GM12878 (cell line): ENCODE results near the gene CUL9. TPM values are rescaled to one million over a fixed set of nuclear protein-coding genes. Genes with fewer than 3 reads are reported as not detected.
A peak's percentile ranks its signal among the peaks of the same experiment; 100 is the strongest.

Experiments
- ATAC-seq: fragments of 200-7000 bp; cut with Tn5 transposase; 3 replicates; pipeline ENCODE4 v1.9.1; 2020; ENCODE audit warnings: mild to moderate bottlenecking, moderate library complexity
- BruUV-seq: library from RNA; stranded (reverse); fragments of 400-500 nt; replicated peaks from 2 replicates; lab custom pipeline; 2021; lab: Mats Ljungman, UMichigan
- CTCF ChIA-PET: fragments of 300-600 bp; sonication (Branson Sonifier 250); formaldehyde crosslinking; extraction: SDS; loops from one replicate; lab custom pipeline; 2021; ENCODE audit warnings: inconsistent platforms; lab: Yijun Ruan, JAX
- POLR2A ChIA-PET: fragments of 350-600 bp; formaldehyde crosslinking; extraction: SDS; loops from one replicate; lab custom pipeline; 2021; ENCODE audit warnings: inconsistent platforms; lab: Charles Lee
- RAD21 ChIA-PET: fragments of 300-600 bp; sonication (Branson Sonifier 250); formaldehyde crosslinking; loops from one replicate; lab custom pipeline; 2023; ENCODE audit warnings: antibody characterized with exemption; ENCODE audit not compliant: unreplicated experiment; lab: Charles Lee
- SMC1A ChIA-PET: fragments of 300-600 bp; sonication (Branson Sonifier 250); formaldehyde crosslinking; loops from one replicate; lab custom pipeline; 2023; ENCODE audit not compliant: unreplicated experiment, uncharacterized antibody; lab: Charles Lee
- DNase-seq: peaks from one replicate; pipeline ENCODE4 v3.0.0-alpha.2; 2011; ENCODE audit warnings: low read depth, low spot score
- FAIRE-seq: peaks from 3 replicates; lab custom pipeline; 2011; peaks lifted over from hg19 to GRCh38; lab: Jason Lieb, UNC
- H2AFZ ChIP-seq: 2 replicates; pipeline ENCODE4 v1.6.0; 2011; ENCODE audit warnings: low read depth, low read length, control low read depth; ENCODE audit not compliant: control insufficient read depth
- H3K27ac ChIP-seq: 2 replicates; pipeline ENCODE4 v1.5.1; 2011; ENCODE audit warnings: control low read depth; ENCODE audit not compliant: control insufficient read depth, insufficient read depth
- H3K27me3 ChIP-seq, 2 experiments: replicated peaks in 1 of 2; 2 replicates each; pipeline versions ENCODE4 v1.6.0 to v1.6.1; 2011; ENCODE audit warnings: low read length in 1 of 2; ENCODE audit not compliant: control insufficient read depth in 2 of 2, insufficient read depth in 2 of 2
- H3K36me3 ChIP-seq, 2 experiments: 2 replicates each; pipeline ENCODE4 v1.5.1; 2011; ENCODE audit warnings: low read length in 1 of 2; ENCODE audit not compliant: control insufficient read depth in 2 of 2, insufficient read depth in 2 of 2
- H3K4me1 ChIP-seq: 2 replicates; pipeline ENCODE4 v1.6.1; 2011; ENCODE audit warnings: mild to moderate bottlenecking, low read length, moderate library complexity, mixed read lengths; ENCODE audit not compliant: control insufficient read depth, insufficient read depth
- H3K4me2 ChIP-seq: 2 replicates; pipeline ENCODE4 v1.6.0; 2011; ENCODE audit warnings: control low read depth; ENCODE audit not compliant: control insufficient read depth, insufficient read depth
- H3K4me3 ChIP-seq: fragments of 200-600 bp; sonication (generic); 2 replicates; pipeline ENCODE4 v1.5.1; 2016
- H3K79me2 ChIP-seq: 2 replicates; pipeline ENCODE4 v1.6.0; 2011; ENCODE audit warnings: low read length; ENCODE audit not compliant: control insufficient read depth, insufficient read depth
- H3K9ac ChIP-seq: 2 replicates; pipeline ENCODE4 v1.8.0; 2011; ENCODE audit warnings: low read length, control low read depth, mixed read lengths; ENCODE audit not compliant: control insufficient read depth, insufficient read depth
- H3K9me3 ChIP-seq: replicated peaks from 3 replicates; pipeline ENCODE4 v1.5.1; 2011; ENCODE audit warnings: mild to moderate bottlenecking, low read length; ENCODE audit not compliant: control insufficient read depth, insufficient read depth
- H4K20me1 ChIP-seq: 2 replicates; pipeline ENCODE4 v1.6.0; 2011; ENCODE audit not compliant: control insufficient read depth, insufficient read depth
- FOXK2 ChIP-seq: fragments of 450-650 bp; IDR thresholded peaks from 2 replicates; pipeline ENCODE4 v1.6.1; 2017; ENCODE audit warnings: mild to moderate bottlenecking, moderate library complexity
- NFXL1 ChIP-seq: fragments of 450-650 bp; IDR thresholded peaks from 2 replicates; pipeline ENCODE4 v1.6.1; 2017; ENCODE audit warnings: antibody characterized with exemption, mild to moderate bottlenecking, borderline replicate concordance
- NR2F1 ChIP-seq: fragments of 450-650 bp; conservative IDR thresholded peaks from 2 replicates; pipeline ENCODE4 v1.6.1; 2017; ENCODE audit warnings: mild to moderate bottlenecking
- PML ChIP-seq: IDR thresholded peaks from 2 replicates; pipeline ENCODE4 v1.6.1; 2012; ENCODE audit warnings: low read length, inconsistent platforms
- RAD21 ChIP-seq: IDR thresholded peaks from 2 replicates; pipeline ENCODE4 v1.6.1; 2011; ENCODE audit warnings: mild to moderate bottlenecking, low read depth, low read length, moderate library complexity; ENCODE audit not compliant: insufficient read depth
- RELB ChIP-seq: fragments of 450-650 bp; IDR thresholded peaks from 2 replicates; pipeline ENCODE4 v1.6.1; 2017; ENCODE audit warnings: low read depth, mild to moderate bottlenecking, moderate library complexity
- RFX5 ChIP-seq: IDR thresholded peaks from 2 replicates; pipeline ENCODE4 v1.6.1; 2011; ENCODE audit warnings: low read depth, low read length, improper control_type of control experiment
- RUNX3 ChIP-seq: IDR thresholded peaks from 2 replicates; pipeline ENCODE4 v1.6.1; 2012; ENCODE audit warnings: low read length, inconsistent platforms
- SIN3A ChIP-seq: IDR thresholded peaks from 2 replicates; pipeline ENCODE4 v1.6.1; 2012; ENCODE audit warnings: low read depth, low read length, improper control_type of control experiment
- SMARCA5 ChIP-seq: fragments of 450-650 bp; IDR thresholded peaks from 2 replicates; pipeline ENCODE4 v1.6.1; 2017; ENCODE audit warnings: mild to moderate bottlenecking
- USF1 ChIP-seq: IDR thresholded peaks from 2 replicates; pipeline ENCODE4 v1.6.1; 2011; ENCODE audit warnings: borderline replicate concordance, low read depth, mild to moderate bottlenecking, moderate library complexity, mixed read lengths, low read length; ENCODE audit not compliant: insufficient read depth; ENCODE audit errors: extremely low read length
- ZNF217 ChIP-seq: fragments of 450-650 bp; IDR thresholded peaks from 2 replicates; pipeline ENCODE4 v1.6.1; 2017; ENCODE audit warnings: antibody characterized with exemption, mild to moderate bottlenecking
- WGBS: methylation state at CpG from one replicate; pipeline ENCODE4 v1.1.6; 2016; ENCODE audit warnings: low lambda C conversion rate; ENCODE audit not compliant: insufficient replicate concordance, insufficient coverage; ENCODE audit errors: missing lambda C conversion rate; 5-methylcytosine and 5-hydroxymethylcytosine counted together
- in situ Hi-C: fragments of 300-500 bp; cut with MboI; formaldehyde crosslinking; loops from 9 replicates; pipeline ENCODE4 v1.14.3; 2018; ENCODE audit warnings: mixed read lengths
- intact Hi-C: fragments of 100-400 bp; cut with micrococcal nuclease; formaldehyde crosslinking; loops from one replicate; pipeline ENCODE4 v1.14.2; 2022; ENCODE audit not compliant: unreplicated experiment
- polyA plus RNA-seq, 11 experiments: library from polyadenylated mRNA; depleted of rRNA in 4 of 11; unstranded in 6 of 11; stranded (reverse) in 5 of 11; fragments of >200 nt; fragmentation: Nextera tagmentation in 4 of 11; fragmentation: Illumina TruSeq in 1 of 11; extraction: Ambion mirVana in 4 of 11; extraction: Trizol in 1 of 11; gene quantifications; 1 replicate in 1 of 11; 2 replicates in 10 of 11; pipeline versions ENCODE4 v1.2.1 to v1.2.3, GENCODE V29; 2011 to 2016; ENCODE audit warnings: inconsistent platforms in 2 of 11, missing spikeins in 2 of 11, low read depth in 1 of 11
- total RNA-seq, 4 experiments: library from RNA; depleted of rRNA in 3 of 4; stranded (reverse); fragments of >200 nt in 3 of 4; fragmentation: Illumina TruSeq in 1 of 4; extraction: Trizol in 1 of 4; gene quantifications; 2 replicates each; pipeline versions ENCODE4 v1.2.1 to v1.2.3, GENCODE V29; 2013 to 2021

CUL9 gene
- total and polyA plus RNA-seq, 10 of the 15 experiments (the other 5 are each of a cell fraction or from before 2014, with no cell fraction given): 1.2 to 48.3 (median 17.2) TPM

DNA sequence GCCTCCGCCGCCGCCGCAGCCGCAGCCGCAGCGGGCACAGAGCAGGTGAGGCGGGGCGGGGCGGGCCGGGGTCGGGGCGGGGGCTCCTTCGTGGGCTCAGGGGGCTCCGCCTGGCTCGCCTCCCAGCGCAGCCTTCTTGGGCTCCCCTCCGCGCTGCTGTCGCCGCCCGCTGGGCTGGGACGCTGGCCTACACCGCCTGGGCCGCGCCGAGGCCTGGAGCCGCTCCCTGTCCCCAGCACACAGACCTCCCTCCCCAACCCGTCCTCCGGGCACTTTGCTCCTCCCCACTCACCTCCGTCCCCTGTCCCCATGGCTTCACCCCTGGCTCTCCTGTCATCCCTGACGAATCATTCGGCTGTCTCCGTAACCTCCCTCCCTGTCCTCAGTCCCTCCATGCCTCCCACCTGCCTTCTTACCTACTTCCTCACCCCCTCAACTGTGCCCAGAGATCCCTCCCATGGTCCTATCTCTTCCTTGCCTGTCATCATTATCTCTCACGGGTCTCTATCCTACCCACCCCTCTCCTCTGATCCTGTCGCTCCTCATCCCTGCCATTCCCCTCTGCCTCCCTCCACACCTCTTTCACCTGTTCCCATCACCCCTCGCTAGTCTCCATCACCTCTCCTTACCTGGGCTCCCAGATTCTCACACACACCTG, 61.8 kb downstream of the CUL9 start:
- H3K9me3 ChIP-seq: peaks cover 2% of the 10 kb centered on the region; the same call in 2 of the 3 replicates
- no peak overlapping the region for H3K9ac ChIP-seq
- no peak overlapping the region for H2AFZ ChIP-seq
- H3K4me2 ChIP-seq: no peak overlapping the region
- no peak for DNase-seq
- no peaks in the 10 kb centered on the region for H3K36me3 ChIP-seq
- POLR2A ChIA-PET: no interaction called here
- 65% methylated on average over 7 of the region's 37 CpGs for WGBS
- TF ChIP-seq RUNX3 (no peak), FOXK2 (0 out of 2 replicates have a peak, but pooled peaks have one; percentile 17), RFX5 (no peak)
- TF ChIP-seq, all 136 proteins: peak for 1
- H3K79me2 ChIP-seq: no peaks in the 10 kb centered on the region
- intact Hi-C loops: no loop called here
- H3K4me3 ChIP-seq: no peak overlapping the region
- H3K4me1 ChIP-seq: peaks cover 23% of the 10 kb centered on the region
- SMC1A ChIA-PET: no interaction called here
- FAIRE-seq (no peak), ATAC-seq (no peak)
- CTCF ChIA-PET: no interaction called here
- H3K27me3 ChIP-seq: peaks cover 8 to 9% of the 10 kb centered on the region in 2 experiments
- in situ Hi-C loops: no loop called here
- BruUV-seq: no TSS peak
- RAD21 ChIA-PET: no interaction called here
- H4K20me1 ChIP-seq: no peaks in the 10 kb centered on the region
- no peak overlapping the region for H3K27ac ChIP-seq

GRCh38 chr6:43246301-43247113, 64.5 kb downstream of the CUL9 start:
- H3K4me2 ChIP-seq: peak overlapping the region; percentile 100
- BruUV-seq: no TSS peak
- 29% methylated on average over 27 of the region's 27 CpGs for WGBS
- H3K36me3 ChIP-seq: no peaks in the 10 kb centered on the region
- H2AFZ ChIP-seq: peak overlapping the region; percentile 100
- ChIA-PET POLR2A (interaction anchor here (0.5 to 1.5 kb wide), 10 partner anchors 17 to 317 kb away, joined by 3 to 8 read pairs (median 4); partner anchors contain the start of genes CNPY3 and PPP2R5D), RAD21 (interaction anchor here (0.8 to 1.7 kb wide), 7 partner anchors 10 to 137 kb away, joined by 3 to 10 read pairs (median 5); no protein-coding TSS in a partner anchor), CTCF (interaction anchor here (0.7 to 1.9 kb wide), 7 partner anchors 16 to 260 kb away, joined by 3 to 19 read pairs (median 3); partner anchors contain the start of gene DNPH1), SMC1A (interaction anchor here (0.6 to 1.2 kb wide), 5 partner anchors 8 to 133 kb away, joined by 3 to 11 read pairs (median 3); partner anchors contain the start of gene DNPH1)
- in situ Hi-C loops (no loop called here), intact Hi-C loops (loop anchor here (5.0 kb wide), 1 partner anchor 74 kb away; the partner anchor contains the start of gene SRF)
- DNase-seq: no peak
- ATAC-seq: peak; percentile 67
- no peaks in the 10 kb centered on the region for H3K79me2 ChIP-seq
- peak; percentile 94 for FAIRE-seq
- H3K9ac ChIP-seq: peak overlapping the region; percentile 28
- H4K20me1 ChIP-seq: no peaks in the 10 kb centered on the region
- H3K27me3 ChIP-seq: peaks cover 8 to 12% of the 10 kb centered on the region in 2 experiments
- H3K27ac ChIP-seq: peak overlapping the region; percentile 46
- no peaks in the 10 kb centered on the region for H3K9me3 ChIP-seq
- peaks cover 26% of the 10 kb centered on the region for H3K4me1 ChIP-seq
- peak overlapping the region; percentile 73 for H3K4me3 ChIP-seq
- TF ChIP-seq PML (no peak), USF1 (peak; percentile 19), RELB (no peak), NFXL1 (no peak), SIN3A (0 out of 2 replicates have a peak, but pooled peaks have one; percentile 56), RFX5 (no peak), RAD21 (no peak), SMARCA5 (0 out of 2 replicates have a peak, but pooled peaks have one; percentile 60), ZNF217 (peak; percentile 21; the same call in 1 of the 2 replicates), NR2F1 (0 out of 2 replicates have a peak, but pooled peaks have one; percentile 27)
